Progenitor cell of endocrine pancreas (in vitro differentiated cells): ENCODE data around the gene BRME1. TPM values are rescaled to one million over a fixed set of nuclear protein-coding genes. Genes with fewer than 3 reads are reported as not detected.

Experiments used
- DNase-seq: peaks from one replicate; pipeline ENCODE4 v3.0.0; 2021; ENCODE audit warnings: low spot score; ENCODE audit not compliant: unreplicated experiment
- H3K27ac Mint-ChIP-seq: 2 replicates; pipeline ENCODE4 v1.8.0; 2021; ENCODE audit warnings: mild to moderate bottlenecking, moderate library complexity, mixed read lengths
- H3K27me3 Mint-ChIP-seq: 2 replicates; pipeline ENCODE4 v1.8.0; 2021; ENCODE audit warnings: mixed read lengths
- H3K36me3 Mint-ChIP-seq: 2 replicates; pipeline ENCODE4 v1.8.0; 2022; ENCODE audit warnings: mixed read lengths; ENCODE audit not compliant: insufficient read depth
- H3K4me1 Mint-ChIP-seq: 2 replicates; pipeline ENCODE4 v1.8.0; 2021; ENCODE audit warnings: low read depth, mixed read lengths
- H3K4me3 Mint-ChIP-seq: 2 replicates; pipeline ENCODE4 v1.8.0; 2021; ENCODE audit warnings: low read depth, mild to moderate bottlenecking, moderate library complexity, mixed read lengths
- H3K9me3 Mint-ChIP-seq: 2 replicates; pipeline ENCODE4 v1.8.0; 2021; ENCODE audit warnings: low read depth, mixed read lengths
- CTCF ChIP-seq: fragments of 200-600 bp; sonication (generic); IDR thresholded peaks from one replicate; pipeline ENCODE4 v1.5.0; 2021; ENCODE audit warnings: antibody characterized with exemption, mild to moderate bottlenecking; ENCODE audit not compliant: unreplicated experiment
- total RNA-seq: library from RNA; stranded (reverse); gene quantifications from 2 replicates; pipeline ENCODE4 v1.2.1, GENCODE V29; 2021

The BRME1 gene
- total RNA-seq, 1 donor from 2014 or later: 6.1 TPM

- peaks cover 14% of the 10 kb centered on the region for H3K27me3 Mint-ChIP-seq
- no peak for TF ChIP-seq CTCF
- H3K27ac Mint-ChIP-seq: no peak overlapping the region
- H3K4me3 Mint-ChIP-seq: no peak overlapping the region
- H3K9me3 Mint-ChIP-seq: no peaks in the 10 kb centered on the region
- H3K4me1 Mint-ChIP-seq: peaks cover 3% of the 10 kb centered on the region
- no peak for DNase-seq
- no peaks in the 10 kb centered on the region for H3K36me3 Mint-ChIP-seq
Measured at GRCh38 chr19:13935765-13936510, 30.0 kb upstream of the BRME1 start.

DNA sequence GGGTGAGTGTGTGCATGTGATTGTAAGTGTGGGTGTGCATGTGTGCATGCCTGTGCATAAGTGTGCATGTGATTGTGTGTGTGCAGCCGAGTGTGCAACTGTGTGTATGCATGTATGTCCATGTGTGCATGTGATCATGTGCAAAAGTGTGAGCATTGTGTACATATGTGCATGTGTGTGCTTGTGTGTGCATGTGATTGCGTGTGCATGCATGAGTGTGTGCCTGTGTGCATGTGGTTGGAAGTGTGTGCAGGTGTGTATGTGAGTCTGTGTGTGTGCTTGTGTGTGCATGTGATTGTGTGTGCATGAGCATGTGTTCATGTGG, 28.8 kb upstream of the BRME1 start:
- no peak overlapping the region for H3K4me3 Mint-ChIP-seq
- no peaks in the 10 kb centered on the region for H3K36me3 Mint-ChIP-seq
- H3K9me3 Mint-ChIP-seq: no peaks in the 10 kb centered on the region
- H3K27ac Mint-ChIP-seq: no peak overlapping the region
- H3K4me1 Mint-ChIP-seq: peaks cover 3% of the 10 kb centered on the region
- peaks cover 14% of the 10 kb centered on the region for H3K27me3 Mint-ChIP-seq
- TF ChIP-seq CTCF: no peak
- no peak for DNase-seq

GRCh38 chr19:13932911-13933393, 27.0 kb upstream of the BRME1 start:
- Mint-ChIP-seq H3K4me1 (peaks cover 3% of the 10 kb centered on the region), H3K4me3 (no peak overlapping the region), H3K27me3 (peaks cover 14% of the 10 kb centered on the region), H3K36me3 (peaks cover 4% of the 10 kb centered on the region), H3K27ac (no peak overlapping the region), H3K9me3 (no peaks in the 10 kb centered on the region)
- no peak for TF ChIP-seq CTCF
- DNase-seq: no peak

- no peak overlapping the region for H3K27ac Mint-ChIP-seq
- peaks cover 2% of the 10 kb centered on the region for H3K4me1 Mint-ChIP-seq
- H3K9me3 Mint-ChIP-seq: no peaks in the 10 kb centered on the region
- peaks cover 6% of the 10 kb centered on the region for H3K36me3 Mint-ChIP-seq
- no peak for DNase-seq
- no peak overlapping the region for H3K4me3 Mint-ChIP-seq
- no peak for TF ChIP-seq CTCF
- H3K27me3 Mint-ChIP-seq: peaks cover 11% of the 10 kb centered on the region
Measured at GRCh38 chr19:13932149-13932637, 26.3 kb upstream of the BRME1 start.

DNA sequence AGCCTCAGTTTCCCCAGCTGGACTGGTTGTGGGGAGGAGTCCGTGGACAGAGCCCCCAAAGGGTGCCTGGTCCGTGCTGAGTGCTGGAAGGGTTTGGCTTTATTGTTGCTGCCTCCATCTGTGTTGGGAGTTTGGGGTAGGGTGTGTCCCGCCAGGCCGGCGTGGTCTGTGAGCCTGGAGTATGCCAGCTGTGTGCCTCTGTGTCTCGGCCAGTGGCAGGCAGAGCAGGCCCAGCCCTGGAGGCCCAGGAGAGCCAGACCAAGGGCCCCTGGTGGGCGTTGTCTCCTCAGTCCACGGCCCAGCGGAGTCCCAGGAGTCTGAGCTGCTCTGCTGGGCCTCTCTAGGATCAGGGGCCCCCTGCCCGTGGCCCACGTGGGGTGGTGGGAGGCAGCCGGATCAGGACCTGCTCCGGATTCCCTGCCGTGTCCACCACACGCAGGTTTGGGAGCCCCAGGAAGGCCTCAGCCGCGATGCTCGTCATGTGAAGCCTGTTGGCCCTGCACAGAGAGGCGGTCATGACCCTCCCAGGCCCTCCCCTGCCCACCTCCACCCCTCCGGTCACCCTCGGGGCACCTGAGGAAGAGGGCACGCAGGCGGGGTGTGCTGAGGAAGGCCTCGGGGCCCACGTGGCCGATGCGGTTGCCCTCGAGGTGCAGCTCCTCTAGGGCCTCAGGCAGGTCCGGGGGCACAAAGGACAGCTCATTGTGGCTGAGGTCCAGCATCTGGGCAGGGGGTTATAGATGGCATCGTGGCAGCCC, 25.7 kb upstream of the BRME1 start:
- Mint-ChIP-seq H3K4me1 (peaks cover 2% of the 10 kb centered on the region), H3K27me3 (peaks cover 11% of the 10 kb centered on the region), H3K4me3 (no peak overlapping the region), H3K9me3 (no peaks in the 10 kb centered on the region), H3K36me3 (peaks cover 9% of the 10 kb centered on the region), H3K27ac (no peak overlapping the region)
- no peak for DNase-seq
- no peak for TF ChIP-seq CTCF
